Naive thymus-derived CD4-positive, alpha-beta T cell (primary cell): ENCODE results near the gene HOXB5. TPM values are rescaled to one million over a fixed set of nuclear protein-coding genes. Genes with fewer than 3 reads are reported as not detected.

Experiments
- ATAC-seq: fragments of 150-1000 bp; cut with Tn5 transposase; 2 replicates; pipeline ENCODE4 v1.10.0; 2021; ENCODE audit warnings: mild to moderate bottlenecking, moderate library complexity
- CTCF ChIA-PET: fragments of 350-600 bp; sonication (Branson Sonifier 250); formaldehyde crosslinking; loops from one replicate; lab custom pipeline; 2021; ENCODE audit warnings: antibody characterized with exemption; lab: Charles Lee
- POLR2A ChIA-PET: fragments of 350-600 bp; sonication (Branson Sonifier 250); formaldehyde crosslinking; loops from one replicate; lab custom pipeline; 2021; ENCODE audit warnings: antibody characterized with exemption, inconsistent platforms; lab: Charles Lee
- DNase-seq, 9 donors: peaks; one replicate each; pipeline versions ENCODE4 v3.0.0 to v3.0.0-alpha.2; 2020 to 2022; ENCODE audit warnings: mixed read lengths in 1 of 9
- H3K27ac ChIP-seq: one replicate; pipeline ENCODE4 v1.7.0; 2013; ENCODE audit warnings: mild to moderate bottlenecking, low read depth, low read length, moderate library complexity
- H3K27me3 ChIP-seq, 2 donors: one replicate each; pipeline ENCODE4 v1.7.0; 2013; ENCODE audit warnings: low read length in 2 of 2, mild to moderate bottlenecking in 2 of 2, moderate library complexity in 2 of 2; ENCODE audit not compliant: control insufficient read depth in 2 of 2, insufficient read depth in 2 of 2
- H3K36me3 ChIP-seq, 3 experiments: 1 replicate in 2 of 3; 2 replicates in 1 of 3; pipeline ENCODE4 v1.7.0; 2013; ENCODE audit warnings: low read length in 3 of 3, mild to moderate bottlenecking in 3 of 3, moderate library complexity in 1 of 3; ENCODE audit not compliant: insufficient read depth in 3 of 3, control insufficient read depth in 2 of 3
- H3K4me1 ChIP-seq, 2 donors: one replicate each; pipeline ENCODE4 v1.7.0; 2013; ENCODE audit warnings: low read length in 2 of 2, mild to moderate bottlenecking in 2 of 2, moderate library complexity in 1 of 2; ENCODE audit not compliant: control insufficient read depth in 2 of 2, insufficient read depth in 2 of 2
- H3K4me3 ChIP-seq: 2 replicates; pipeline ENCODE4 v1.7.0; 2013; ENCODE audit warnings: mild to moderate bottlenecking, low read length
- H3K9me3 ChIP-seq, 3 experiments: 1 replicate in 2 of 3; 2 replicates in 1 of 3; pipeline ENCODE4 v1.7.0; 2013; ENCODE audit warnings: low read length in 3 of 3; ENCODE audit not compliant: control insufficient read depth in 2 of 3
- H3K27ac Mint-ChIP-seq, 9 donors: one replicate each; pipeline ENCODE4 v1.8.0; 2020 to 2022; ENCODE audit warnings: mixed read lengths in 9 of 9, mild to moderate bottlenecking in 8 of 9, moderate library complexity in 5 of 9, inconsistent platforms in 2 of 9
- H3K27me3 Mint-ChIP-seq, 5 donors: one replicate each; pipeline ENCODE4 v1.8.0; 2021 to 2022; ENCODE audit warnings: mixed read lengths in 5 of 5, mild to moderate bottlenecking in 1 of 5
- H3K36me3 Mint-ChIP-seq, 5 donors: one replicate each; pipeline ENCODE4 v1.8.0; 2020 to 2022; ENCODE audit warnings: mixed read lengths in 5 of 5, mild to moderate bottlenecking in 3 of 5, inconsistent platforms in 1 of 5
- H3K4me1 Mint-ChIP-seq, 7 donors: one replicate each; pipeline ENCODE4 v1.8.0; 2020 to 2022; ENCODE audit warnings: mixed read lengths in 7 of 7, mild to moderate bottlenecking in 3 of 7, inconsistent platforms in 1 of 7
- H3K4me3 Mint-ChIP-seq, 10 donors: one replicate each; pipeline ENCODE4 v1.8.0; 2020 to 2022; ENCODE audit warnings: mild to moderate bottlenecking in 10 of 10, mixed read lengths in 10 of 10, moderate library complexity in 6 of 10, inconsistent platforms in 2 of 10
- H3K9me3 Mint-ChIP-seq, 11 donors: one replicate each; pipeline ENCODE4 v1.8.0; 2020 to 2022; ENCODE audit warnings: mixed read lengths in 11 of 11, mild to moderate bottlenecking in 4 of 11, inconsistent platforms in 1 of 11, moderate library complexity in 1 of 11
- intact Hi-C, 2 donors: fragments of 100-400 bp; cut with micrococcal nuclease; formaldehyde crosslinking; loops; one replicate each; pipeline ENCODE4 v1.15.1; 2023
- polyA plus RNA-seq, 2 donors: library from polyadenylated mRNA; unstranded; fragments of 300-500 nt; fragmentation: Illumina TruSeq; gene quantifications; one replicate each; pipeline ENCODE4 v1.2.3, GENCODE V29; 2021
- total RNA-seq, 6 experiments: library from RNA in 5 of 6; stranded (reverse) in 5 of 6; gene quantifications; 1 replicate in 5 of 6; 2 replicates in 1 of 6; pipeline ENCODE4 v1.2.3 and lab custom pipeline; 2021 to 2026

The HOXB5 gene
- total and polyA plus RNA-seq, 7 experiments from 2014 or later, result not detected

DNA sequence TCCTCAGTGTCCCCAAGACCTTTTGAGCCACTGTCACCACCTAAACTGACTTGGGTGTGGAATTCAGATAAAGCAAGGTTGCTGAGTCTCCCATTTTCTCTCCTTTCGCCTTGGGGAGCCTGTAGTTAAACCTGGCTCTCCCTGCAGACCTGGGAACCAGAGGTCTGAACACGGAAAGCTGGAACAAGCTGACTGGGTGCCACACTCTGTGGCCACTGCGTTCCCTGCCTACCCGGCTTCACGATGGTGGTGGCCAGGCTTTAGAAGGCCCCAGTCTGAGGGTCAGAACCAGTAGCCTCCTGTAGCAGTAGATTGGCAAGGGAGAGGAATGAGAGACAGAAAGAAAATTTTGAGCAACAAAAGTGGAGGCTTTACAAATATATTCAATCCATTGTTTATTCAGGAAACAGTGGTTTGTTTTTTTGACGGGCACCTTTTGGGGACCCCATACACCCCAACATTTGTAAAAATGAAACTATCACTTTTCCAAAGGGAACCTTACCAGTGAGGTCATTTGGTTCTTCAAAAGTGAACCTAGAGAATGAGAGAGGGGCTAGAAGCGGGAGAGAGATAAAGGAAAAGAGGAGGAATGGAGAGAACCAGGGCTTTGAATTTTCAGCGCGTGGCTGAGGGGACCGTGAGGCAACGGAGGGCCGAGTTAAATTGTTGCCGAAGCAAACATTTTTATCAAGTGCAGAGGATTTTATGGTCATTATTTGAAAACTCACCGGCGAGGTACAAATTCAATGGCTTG, 23.3 kb upstream of the HOXB5 start:
- Mint-ChIP-seq H3K27me3 (peaks cover 86 to 93% (median 90%) of the 10 kb centered on the region in 5 donors), H3K27ac (peak overlapping the region in 5 of 9 donors; percentile 15 to 77 (median 50)), H3K9me3 (peaks cover 0 to 3% (median 0%) of the 10 kb centered on the region in 11 donors), H3K4me1 (peaks cover 36 to 62% (median 48%) of the 10 kb centered on the region in 7 donors), H3K4me3 (peak overlapping the region in 7 of 10 donors; percentile 1 to 40 (median 22)), H3K36me3 (peaks cover 0 to 3% (median 0%) of the 10 kb centered on the region in 5 donors)
- Histone ChIP-seq H3K36me3 (no peaks in the 10 kb centered on the region), H3K27me3 (peaks cover 35 to 61% of the 10 kb centered on the region in 2 donors), H3K9me3 (no peaks in the 10 kb centered on the region), H3K4me3 (no peak overlapping the region), H3K4me1 (peaks cover 27 to 36% of the 10 kb centered on the region in 2 donors), H3K27ac (no peak overlapping the region)
- DNase-seq, result no peak
- intact Hi-C loops, result loop anchor here (5.0 to 10.0 kb wide), 4 partner anchors 535 to 1348 kb away; partner anchors contain the start of genes DLX4 (in 1 of the 2), PNPO (in 1 of the 2) and SCRN2 (in 1 of the 2)
- CTCF ChIA-PET, result interaction anchor here (0.8 to 2.6 kb wide), 7 partner anchors 16 to 591 kb away, joined by 3 to 6 read pairs (median 4); no protein-coding TSS in a partner anchor
- ATAC-seq, result no peak
- POLR2A ChIA-PET, result interaction anchor here (1.0 kb wide), 1 partner anchor 10 kb away, joined by 3 read pairs; no protein-coding TSS in a partner anchor

DNA sequence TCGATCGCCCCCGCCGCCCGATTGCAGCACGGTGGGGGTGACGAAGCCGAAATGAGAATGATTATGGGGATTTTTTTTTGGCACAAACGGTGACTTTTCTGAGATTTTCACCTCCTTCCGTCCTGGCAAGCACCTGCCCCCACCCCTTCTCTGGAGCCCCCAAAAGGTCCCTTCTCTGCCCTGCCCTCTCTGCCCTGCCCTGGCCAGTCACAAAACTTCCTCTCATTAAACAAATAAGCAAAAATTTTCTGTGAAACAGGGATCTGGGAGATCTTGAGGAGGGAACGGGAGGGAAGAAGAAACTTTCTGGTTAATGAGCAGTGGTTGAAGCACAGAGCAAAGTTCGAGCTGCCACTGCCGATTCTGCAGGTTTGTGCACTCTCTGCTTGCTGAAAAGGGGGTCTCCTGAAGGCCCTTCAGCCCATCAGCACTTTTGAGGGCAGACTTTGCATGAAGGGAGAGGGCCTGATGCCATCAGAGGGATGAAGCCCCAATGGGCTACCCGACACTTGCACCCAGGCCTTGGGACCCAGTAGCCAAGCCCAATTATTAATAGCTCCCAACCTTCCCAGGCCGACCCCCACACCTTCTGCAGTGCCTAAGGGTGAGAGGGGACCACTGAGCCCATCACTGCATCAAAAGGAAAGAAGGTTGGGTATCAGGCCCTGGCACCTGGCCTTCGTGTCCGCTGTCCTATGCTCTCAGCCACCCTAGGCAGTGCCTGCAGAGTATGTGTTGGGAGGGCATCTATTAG, 22.6 kb upstream of the HOXB5 start:
- CTCF ChIA-PET, result interaction anchor here (0.7 to 1.9 kb wide), 4 partner anchors 15 to 591 kb away, joined by 3 to 6 read pairs (median 5); partner anchors contain the start of gene HOXB5
- Mint-ChIP-seq H3K36me3 (peaks cover 0 to 3% (median 0%) of the 10 kb centered on the region in 5 donors), H3K27ac (peak overlapping the region in 2 of 9 donors; percentile 50 to 72), H3K4me3 (peak overlapping the region in 3 of 10 donors; percentile 1 to 51 (median 37)), H3K27me3 (peaks cover 84 to 93% (median 90%) of the 10 kb centered on the region in 5 donors), H3K4me1 (peaks cover 42 to 69% (median 55%) of the 10 kb centered on the region in 7 donors), H3K9me3 (peaks cover 0 to 4% (median 0%) of the 10 kb centered on the region in 11 donors)
- POLR2A ChIA-PET, result interaction anchor here (0.9 kb wide), 1 partner anchor 9 kb away, joined by 3 read pairs; no protein-coding TSS in a partner anchor
- intact Hi-C loops, result loop anchor here (5.0 to 10.0 kb wide), 4 partner anchors 534 to 1349 kb away; partner anchors contain the start of genes DLX4 (in 1 of the 2), PNPO (in 1 of the 2) and SCRN2 (in 1 of the 2)
- Histone ChIP-seq H3K36me3 (no peaks in the 10 kb centered on the region), H3K27ac (no peak overlapping the region), H3K27me3 (peaks cover 35 to 64% of the 10 kb centered on the region in 2 donors), H3K4me1 (peaks cover 32 to 42% of the 10 kb centered on the region in 2 donors), H3K9me3 (no peaks in the 10 kb centered on the region), H3K4me3 (no peak overlapping the region)
- DNase-seq (no peak), ATAC-seq (no peak)

DNA sequence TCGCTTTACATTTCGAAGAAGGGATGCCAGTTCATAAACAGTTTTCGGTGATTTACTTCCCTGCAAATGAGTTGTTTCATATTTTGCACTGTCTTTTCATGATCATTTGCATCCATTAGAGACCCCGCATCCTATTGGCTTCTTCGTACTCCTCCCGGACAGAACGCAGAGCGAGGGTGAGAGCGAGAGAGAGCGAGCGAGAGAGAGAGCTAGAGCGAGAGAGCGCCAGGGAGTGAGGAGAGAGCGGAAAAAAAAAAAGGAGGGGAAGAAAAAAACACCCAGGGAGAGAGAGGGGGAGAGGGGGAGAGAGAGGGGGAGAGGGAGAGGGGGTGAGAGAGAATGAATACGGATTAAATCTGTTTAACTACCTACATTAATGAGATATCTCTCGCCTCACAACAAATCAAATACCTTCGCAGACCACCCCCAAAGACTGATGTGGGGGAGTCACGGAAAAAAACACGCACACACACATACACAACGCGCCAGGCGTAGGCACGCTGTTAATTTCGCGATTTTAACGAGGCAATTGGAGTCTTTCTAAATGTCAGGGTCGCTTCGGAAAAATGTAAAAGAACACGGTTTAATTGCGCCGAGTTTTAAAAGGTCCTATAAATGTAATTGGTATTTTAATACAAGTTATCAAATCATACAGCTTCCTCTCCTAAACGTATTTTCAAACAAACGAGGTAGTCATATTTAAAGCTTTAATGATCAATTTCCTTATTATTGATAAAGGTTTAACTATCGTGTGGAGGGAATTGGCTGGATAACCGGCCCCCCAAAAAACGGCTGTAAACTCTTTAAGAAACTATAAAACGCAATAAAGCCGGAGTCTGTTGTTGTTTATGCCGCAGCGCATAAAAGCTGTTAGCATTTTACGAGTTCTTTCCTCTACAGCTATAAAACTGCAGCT, 21.7 kb upstream of the HOXB5 start, which contains the start of gene HOXB8:
Gene HOXB8 (minus strand): TSS at position 246 of the 916 bp plus-strand sequence. CDS start 588 bp downstream, outside the sequence.
- peak within 1 kb of the TSS; percentile 21 to 95 (median 71) for H3K4me3 Mint-ChIP-seq

DNA sequence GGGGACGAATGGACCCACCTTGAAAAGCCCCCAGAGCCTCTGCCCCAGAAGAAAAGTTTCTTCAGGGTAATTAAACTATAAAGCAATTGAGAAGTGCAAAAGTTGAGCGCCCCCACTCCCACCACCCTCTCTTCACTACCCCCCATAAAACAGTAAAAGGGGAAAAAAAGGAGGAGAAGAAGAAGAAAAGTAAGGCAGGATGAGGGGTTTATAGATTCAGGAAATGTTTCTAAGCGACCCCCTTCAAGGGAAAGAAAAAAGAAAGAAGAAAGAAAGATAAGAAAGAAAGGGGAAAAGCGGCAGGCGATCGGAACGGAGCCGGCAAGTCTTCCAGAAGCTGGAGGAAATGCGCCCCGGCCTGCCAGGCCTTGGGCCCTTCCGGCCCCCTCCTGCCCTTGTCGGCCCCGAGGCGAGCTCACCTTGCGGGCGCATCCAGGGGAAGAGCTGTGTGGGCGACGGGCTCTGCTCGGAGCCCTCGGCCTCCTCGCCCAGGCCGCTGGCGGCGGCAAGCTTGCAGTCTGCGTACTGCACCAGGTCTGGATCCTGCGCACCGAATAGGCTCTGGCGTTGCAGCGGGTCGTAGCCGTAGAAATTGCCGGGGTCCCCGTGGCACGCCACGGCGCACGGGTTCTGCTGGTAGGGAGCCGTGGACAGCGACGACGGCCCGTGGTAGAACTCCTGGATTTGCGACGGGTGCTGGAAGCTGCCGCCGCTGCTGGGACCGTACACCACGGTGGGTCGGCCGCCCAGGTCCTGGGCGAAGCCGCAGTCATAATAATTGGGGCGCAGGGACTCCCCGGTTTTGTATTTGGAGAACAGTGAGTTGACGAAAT, 20.5 kb upstream of the HOXB5 start:
- Mint-ChIP-seq H3K4me3 (peak overlapping the region; percentile 58 to 95 (median 76)), H3K27ac (peak overlapping the region in 1 of 9 donors; percentile 77), H3K27me3 (peaks cover 75 to 89% (median 82%) of the 10 kb centered on the region in 5 donors), H3K36me3 (peaks cover 0 to 1% (median 0%) of the 10 kb centered on the region in 5 donors), H3K4me1 (peaks cover 48 to 70% (median 61%) of the 10 kb centered on the region in 7 donors), H3K9me3 (peaks cover 0 to 4% (median 0%) of the 10 kb centered on the region in 11 donors)
- no peaks in the 10 kb centered on the region for H3K36me3 ChIP-seq
- peak in 2 of 9 donors; percentile 27 to 31 for DNase-seq
- H3K4me3 ChIP-seq, result no peak overlapping the region
- intact Hi-C loops, result loop anchor here (2.0 to 10.0 kb wide), 6 partner anchors 113 to 1351 kb away; partner anchors contain the start of genes DLX4 (in 1 of the 2), HOXB13 (in 1 of the 2), IGF2BP1 (in 1 of the 2) and PNPO (in 1 of the 2)
- H3K4me1 ChIP-seq, result peaks cover 34 to 53% of the 10 kb centered on the region in 2 donors
- H3K27ac ChIP-seq, result no peak overlapping the region
- CTCF ChIA-PET, result interaction anchor here (0.9 to 1.6 kb wide), 2 partner anchors 18 to 355 kb away, joined by 3 to 4 read pairs; no protein-coding TSS in a partner anchor
- no peak for ATAC-seq
- POLR2A ChIA-PET, result interaction anchor here (0.8 to 1.0 kb wide), 3 partner anchors 10 to 160 kb away, joined by 3 to 5 read pairs (median 4); no protein-coding TSS in a partner anchor
- peaks cover 35 to 68% of the 10 kb centered on the region in 2 donors for H3K27me3 ChIP-seq
- H3K9me3 ChIP-seq, result no peaks in the 10 kb centered on the region

More for the DNA sequence above, 21.7 kb upstream of the HOXB5 start, which contains the start of gene HOXB8:
- Histone ChIP-seq H3K4me3 (no peak within 1 kb of the TSS), H3K9me3 (no peaks in the 10 kb centered on the region), H3K27ac (no peak within 1 kb of the TSS), H3K4me1 (peaks cover 34 to 49% of the 10 kb centered on the region in 2 donors), H3K36me3 (no peaks in the 10 kb centered on the region), H3K27me3 (peaks cover 35 to 66% of the 10 kb centered on the region in 2 donors)
- ChIA-PET POLR2A (interaction anchor here (0.8 to 0.9 kb wide), 3 partner anchors 8 to 91 kb away, joined by 3 to 5 read pairs (median 3); no protein-coding TSS in a partner anchor), CTCF (interaction anchor here (0.7 to 1.9 kb wide), 5 partner anchors 14 to 590 kb away, joined by 3 to 6 read pairs (median 5); partner anchors contain the start of gene HOXB5)
- H3K27ac Mint-ChIP-seq, result peak within 1 kb of the TSS in 3 of 9 donors; percentile 21 to 83 (median 28)
- ATAC-seq, result no peak
- H3K9me3 Mint-ChIP-seq, result peaks cover 0 to 4% (median 0%) of the 10 kb centered on the region in 11 donors
- peaks cover 81 to 91% (median 88%) of the 10 kb centered on the region in 5 donors for H3K27me3 Mint-ChIP-seq
- no peak for DNase-seq
- intact Hi-C loops, result loop anchor here (5.0 to 10.0 kb wide), 4 partner anchors 533 to 1349 kb away; partner anchors contain the start of genes DLX4 (in 1 of the 2), PNPO (in 1 of the 2) and SCRN2 (in 1 of the 2)
- H3K36me3 Mint-ChIP-seq, result peaks cover 0 to 1% (median 0%) of the 10 kb centered on the region in 5 donors
- H3K4me1 Mint-ChIP-seq, result peaks cover 48 to 77% (median 61%) of the 10 kb centered on the region in 7 donors
